HG03039 (cell line): Measurements from ENCODE around the gene AKAP6.

Experiments used
- ATAC-seq: cut with Tn5 transposase; IDR thresholded peaks from one replicate; pipeline ENCODE4 v1.9.1; 2021; ENCODE audit warnings: mild to moderate bottlenecking, moderate library complexity; ENCODE audit not compliant: unreplicated experiment

Gene AKAP6

DNA sequence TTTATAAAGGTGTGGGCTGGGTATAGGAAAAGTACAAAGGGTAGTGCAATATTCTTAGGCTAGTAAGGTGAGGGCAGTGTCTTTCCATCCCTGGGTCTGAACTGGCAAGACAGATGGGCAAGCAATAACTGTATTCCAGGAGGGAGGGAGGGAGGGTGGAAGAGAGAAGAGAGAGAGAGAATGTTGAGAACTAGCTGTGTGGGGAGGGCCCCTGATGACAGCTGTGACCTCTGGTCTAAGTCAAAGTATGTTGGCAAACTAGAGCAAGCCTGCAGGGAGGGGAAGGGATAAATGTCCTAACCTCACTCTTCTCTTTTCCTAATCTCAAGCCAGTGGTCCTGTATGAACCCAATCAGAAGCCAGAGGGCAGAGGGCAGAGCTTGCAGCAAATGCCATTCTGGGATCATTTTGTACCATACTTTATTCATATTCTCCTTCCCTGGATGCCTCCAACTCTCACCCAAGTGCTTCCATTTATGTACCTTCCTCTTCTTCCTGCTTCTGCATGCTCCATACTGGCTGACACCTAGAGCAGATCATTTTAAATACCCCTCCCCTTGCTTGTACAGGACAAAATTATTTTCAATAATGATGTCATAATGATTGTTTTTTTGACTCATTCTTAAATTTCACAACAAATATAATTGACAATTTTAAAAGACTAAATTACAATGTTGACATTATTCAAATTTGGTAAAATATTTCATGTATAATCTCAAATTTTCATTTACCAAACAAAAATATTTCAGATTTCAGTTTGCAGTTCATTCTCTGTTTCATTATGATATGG lies 75.9 kb downstream of the AKAP6 start:
- no peak for ATAC-seq

DNA sequence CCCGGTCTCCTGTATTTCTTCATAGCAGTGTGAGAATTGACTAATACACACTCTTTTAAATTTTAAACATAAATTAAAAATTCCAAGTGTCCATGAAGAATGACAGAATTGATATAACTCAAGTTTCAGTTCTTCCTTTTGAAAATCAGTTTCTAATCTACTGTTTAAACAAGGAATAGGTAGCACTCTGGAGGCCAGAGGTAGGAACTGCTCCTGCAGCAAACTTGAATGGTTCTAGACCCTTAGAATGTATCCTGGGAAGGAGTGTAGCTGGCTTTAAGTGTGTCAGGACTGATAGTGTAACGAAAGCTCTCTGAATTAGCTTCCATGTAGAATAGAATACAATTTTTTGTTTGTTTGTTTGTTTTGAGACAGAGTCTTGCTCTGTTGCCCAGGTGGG lies 76.8 kb downstream of the AKAP6 start:
- no peak for ATAC-seq

DNA sequence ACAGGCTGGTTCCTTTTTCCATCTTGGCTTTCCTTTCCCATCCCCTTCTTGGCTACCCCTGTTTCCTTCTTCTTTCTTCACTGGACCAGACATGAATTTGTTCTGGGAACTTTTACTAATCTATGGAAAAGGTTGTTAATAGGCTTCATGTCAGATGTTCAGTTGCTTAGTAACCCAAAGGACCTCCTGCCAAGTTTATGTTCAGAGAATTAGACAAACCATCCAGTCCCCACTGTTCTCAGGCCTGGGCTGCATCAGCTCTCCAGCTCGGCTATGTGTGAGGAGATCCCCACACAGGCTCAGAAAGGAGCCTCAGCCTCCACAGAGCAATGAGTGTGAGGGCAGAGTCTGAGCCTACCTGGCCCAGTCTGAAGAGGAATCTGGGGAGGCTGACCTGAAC lies 78.0 kb downstream of the AKAP6 start:
- no peak for ATAC-seq

DNA sequence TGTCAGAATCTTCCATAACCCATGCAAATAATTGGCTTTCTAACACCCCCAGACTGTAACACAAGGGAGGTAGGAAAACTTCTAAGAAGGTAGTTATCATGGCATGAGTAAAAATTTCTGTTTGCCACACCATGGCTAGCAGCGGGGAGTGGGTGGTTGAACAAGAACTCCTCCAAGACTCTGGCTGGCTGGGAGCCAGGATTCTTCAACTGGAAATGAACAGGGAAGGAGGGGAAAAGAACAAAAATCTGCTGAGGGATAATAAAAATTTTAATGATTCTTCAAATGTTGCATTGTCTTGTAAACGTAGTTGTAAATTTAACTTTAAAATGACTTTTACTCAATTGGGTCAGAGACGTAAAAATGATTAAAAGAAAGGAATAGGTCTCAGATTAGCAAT lies 78.9 kb downstream of the AKAP6 start:
- ATAC-seq: no peak

DNA sequence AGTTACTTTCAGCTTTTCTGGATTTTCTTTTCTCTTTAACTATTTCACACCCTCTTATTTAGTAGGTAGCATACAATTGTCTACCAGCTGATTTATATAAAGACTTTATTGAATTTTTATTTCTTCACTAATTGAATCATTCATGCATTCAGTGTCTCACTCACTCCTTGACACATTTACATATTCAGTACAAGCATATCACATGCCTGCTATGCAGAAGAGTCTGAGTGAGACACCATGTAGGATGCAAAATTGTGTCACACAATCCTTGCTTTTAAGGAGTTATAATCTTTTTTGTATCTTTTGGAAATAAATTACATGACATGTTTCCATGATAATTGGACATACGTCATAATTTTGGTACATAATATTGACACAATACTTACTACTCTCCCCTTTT lies 83.0 kb downstream of the AKAP6 start:
- ATAC-seq: no peak

DNA sequence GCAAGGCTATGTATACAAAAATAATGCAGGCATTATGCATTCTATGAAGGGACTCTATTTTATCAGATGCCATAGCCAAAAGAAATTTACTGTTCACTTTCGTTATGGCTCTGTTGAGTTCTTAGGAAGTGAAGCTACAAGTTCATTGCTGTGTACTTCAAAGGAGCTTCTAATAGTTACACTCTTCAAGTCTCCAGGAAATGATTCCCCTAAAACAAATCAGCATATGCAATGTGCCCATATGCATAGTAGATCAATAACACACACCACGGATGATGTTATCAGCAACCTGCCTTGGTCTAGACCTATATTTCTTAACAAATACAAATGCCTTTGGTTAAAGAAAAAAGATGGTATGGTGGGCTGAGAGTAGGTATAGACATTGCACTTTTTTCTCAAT lies 83.4 kb downstream of the AKAP6 start:
- no peak for ATAC-seq

DNA sequence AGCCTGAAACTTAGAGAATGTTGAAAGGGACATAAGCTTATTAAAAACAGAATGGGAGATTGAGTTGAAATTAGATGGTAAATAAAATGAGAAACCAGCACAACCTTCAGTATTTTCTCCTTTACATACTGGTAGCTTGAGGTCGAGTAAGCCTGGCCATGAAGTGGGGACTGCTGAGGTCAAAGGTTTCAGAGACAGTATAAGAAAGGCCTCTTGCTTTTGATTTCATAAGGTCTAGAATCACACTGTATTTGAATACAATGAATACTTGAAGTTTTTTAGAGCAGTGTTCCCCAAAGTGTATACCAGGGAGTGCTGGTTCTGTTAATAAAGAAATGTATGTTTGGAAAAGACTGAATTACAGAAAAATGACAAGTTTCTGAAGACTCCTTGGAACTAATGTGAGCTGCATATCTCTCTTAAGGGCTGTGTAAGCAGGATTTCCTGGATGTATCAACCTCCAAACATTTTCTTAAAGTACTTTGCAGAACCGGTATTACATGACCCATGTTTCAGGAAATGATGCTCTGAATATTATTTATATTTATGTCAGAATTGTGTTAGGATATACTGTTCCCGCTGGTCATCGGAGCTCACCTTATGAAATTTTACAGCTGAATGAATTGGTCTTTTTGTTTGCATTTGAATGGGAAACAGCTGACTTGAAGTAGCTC lies 85.0 kb downstream of the AKAP6 start:
- no peak for ATAC-seq

DNA sequence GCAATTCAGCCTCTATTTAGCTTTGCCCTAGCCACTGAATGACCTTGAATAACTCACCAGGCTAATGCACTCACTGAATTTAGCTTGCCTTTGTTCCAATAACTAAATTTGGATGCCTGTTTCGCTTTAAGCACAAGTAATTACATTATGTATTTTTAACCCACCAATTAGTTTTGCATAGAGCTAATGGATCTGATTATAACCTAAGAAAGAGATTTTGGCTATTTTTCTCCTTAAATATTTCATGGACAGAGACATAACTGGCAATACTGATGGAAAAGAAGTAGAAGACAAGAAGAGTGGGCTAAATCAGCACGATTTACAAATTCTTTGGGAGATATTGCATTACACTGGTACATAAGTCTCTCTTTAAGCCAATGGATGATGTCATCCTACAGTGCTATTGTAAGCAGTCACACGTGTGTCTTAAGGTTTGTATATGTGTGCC lies 85.7 kb downstream of the AKAP6 start:
- no peak for ATAC-seq

DNA sequence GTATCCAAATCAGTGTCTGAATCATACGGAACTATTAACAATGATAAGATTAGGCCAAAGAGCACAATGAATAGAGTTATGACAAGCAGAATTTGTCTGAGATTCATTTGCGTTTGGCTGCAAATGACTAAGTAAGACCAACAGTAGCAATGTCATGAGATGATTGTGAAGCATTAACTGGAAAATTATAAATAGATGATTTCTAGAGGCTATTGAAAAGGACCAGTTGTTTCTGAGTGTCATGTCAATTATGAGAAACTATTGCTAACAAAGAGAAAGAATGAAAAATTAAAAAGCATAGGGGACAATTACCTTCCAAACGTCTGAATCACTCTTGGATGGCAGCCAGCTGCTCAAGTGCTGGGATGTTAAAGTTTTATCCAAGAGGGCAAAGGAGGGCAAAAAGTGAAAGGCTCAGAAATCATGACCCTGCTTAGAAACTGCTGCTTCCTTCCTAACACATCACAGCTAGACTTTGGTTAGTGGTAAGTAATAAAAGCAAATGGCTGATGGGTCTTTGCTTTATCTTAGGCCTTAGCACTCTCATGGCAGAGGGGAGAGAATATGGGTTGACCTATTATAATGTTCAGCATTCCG lies 89.0 kb downstream of the AKAP6 start:
- ATAC-seq: no peak

DNA sequence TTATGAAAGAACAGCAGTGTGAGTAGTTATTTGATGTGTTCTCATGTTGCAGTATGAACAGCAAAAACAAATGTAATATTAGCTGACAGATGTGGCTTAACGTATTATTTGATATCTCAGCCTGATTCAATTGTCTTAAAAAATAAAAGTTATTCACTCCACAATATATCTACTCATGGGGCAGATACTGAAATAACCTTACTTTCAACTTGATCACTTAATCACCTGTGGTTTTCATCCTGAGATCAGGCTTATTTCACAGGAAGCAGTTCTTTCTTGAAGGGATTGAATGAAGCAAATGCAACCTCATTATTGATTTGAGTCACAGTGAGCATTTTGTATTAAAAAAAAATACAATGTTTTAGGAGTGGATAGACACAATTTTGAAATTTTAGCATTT lies 90.3 kb downstream of the AKAP6 start:
- ATAC-seq: no peak

DNA sequence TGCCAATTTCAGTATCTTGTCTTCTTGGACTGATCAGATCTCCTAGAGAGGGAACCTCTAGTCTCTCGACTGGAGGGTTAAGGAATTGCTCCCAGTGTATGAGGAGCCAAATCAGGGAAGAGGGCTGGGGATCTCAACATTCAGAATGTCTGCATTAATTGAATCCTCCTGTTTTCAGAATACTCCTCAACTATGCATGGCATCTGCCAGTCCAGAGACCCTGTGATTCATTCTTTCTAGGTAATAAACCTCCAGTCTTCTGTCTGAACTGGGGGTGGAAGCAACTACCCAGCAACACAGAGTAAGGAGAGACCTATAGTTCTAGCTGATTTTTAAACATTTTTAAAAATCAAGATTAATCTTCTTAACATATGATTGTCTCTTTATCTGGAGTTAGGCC lies 92.7 kb downstream of the AKAP6 start:
- no peak for ATAC-seq

DNA sequence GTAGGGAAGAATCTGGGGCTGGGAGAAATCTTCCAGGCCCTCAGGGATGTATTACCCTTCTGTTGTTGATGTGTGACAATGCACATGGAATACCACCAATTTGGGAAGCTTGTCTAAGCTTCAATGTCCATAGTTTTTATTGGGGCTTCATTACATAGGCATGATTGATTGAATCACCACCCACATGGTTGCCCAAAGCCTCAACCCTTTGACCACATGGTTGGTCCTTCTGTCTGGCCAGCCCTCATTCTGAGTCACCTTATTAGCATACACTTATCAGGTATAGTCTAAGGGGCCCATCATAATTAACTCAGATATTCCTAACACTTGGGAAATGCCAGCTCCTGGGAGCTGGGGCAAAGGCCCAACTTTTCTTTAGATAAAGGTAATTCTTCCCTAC lies 93.3 kb downstream of the AKAP6 start:
- ATAC-seq: no peak

DNA sequence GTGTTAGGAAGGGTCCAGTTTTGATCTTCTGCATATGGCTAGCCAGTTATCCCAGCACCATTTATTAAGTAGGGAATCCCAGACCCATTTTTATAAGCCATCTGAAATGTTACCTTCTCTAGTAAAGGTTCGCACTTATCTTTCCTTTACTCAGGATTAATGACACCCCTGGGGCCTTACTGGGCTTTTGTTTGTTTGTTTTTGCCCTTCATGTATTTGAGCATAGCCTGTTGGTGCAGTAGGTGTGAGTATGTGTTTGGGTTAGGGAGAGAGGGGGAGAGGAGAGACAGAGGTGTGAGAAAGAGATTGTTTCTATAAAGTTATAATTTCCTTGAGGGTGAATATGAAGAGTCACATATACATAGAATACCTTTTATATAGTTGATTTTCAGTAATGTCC lies 96.9 kb downstream of the AKAP6 start:
- ATAC-seq: no peak

DNA sequence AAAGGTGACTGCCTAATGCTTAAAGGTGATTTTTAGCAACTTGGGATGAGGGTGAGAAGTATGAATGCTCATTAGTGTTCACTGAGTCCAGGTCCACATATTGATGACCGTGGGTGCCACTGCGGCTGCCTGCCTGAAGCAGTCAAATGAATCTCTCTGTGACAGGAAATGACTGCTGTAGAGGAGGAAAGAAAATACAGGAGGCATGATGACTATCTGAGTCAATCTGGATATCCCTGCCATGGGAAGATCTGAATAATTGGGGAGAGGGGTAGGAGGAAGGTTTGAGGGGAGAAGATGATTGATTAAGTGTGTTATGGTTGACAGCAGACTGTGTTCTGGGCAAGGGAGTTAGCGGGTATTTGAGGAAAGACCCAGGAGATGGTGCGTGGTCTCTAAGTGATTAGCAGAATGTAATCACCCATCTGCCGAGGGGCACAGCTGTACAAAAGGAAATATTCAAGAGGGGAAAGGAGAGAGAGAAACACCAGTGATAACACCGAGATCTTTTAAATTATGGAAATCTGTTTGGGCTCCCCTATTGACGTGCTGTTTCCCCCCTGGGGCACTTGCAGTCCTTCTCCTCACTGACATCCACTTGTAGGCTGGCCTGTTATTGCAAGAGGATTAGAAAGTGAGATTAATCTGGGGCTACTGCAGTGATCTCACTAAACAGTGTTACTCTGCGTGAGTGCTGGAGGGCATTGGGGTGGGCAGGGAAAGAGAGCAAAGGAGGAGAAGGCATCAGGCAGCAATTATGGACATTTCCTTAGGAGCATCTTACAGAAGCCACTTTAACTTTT lies 97.7 kb downstream of the AKAP6 start:
- ATAC-seq: no peak

DNA sequence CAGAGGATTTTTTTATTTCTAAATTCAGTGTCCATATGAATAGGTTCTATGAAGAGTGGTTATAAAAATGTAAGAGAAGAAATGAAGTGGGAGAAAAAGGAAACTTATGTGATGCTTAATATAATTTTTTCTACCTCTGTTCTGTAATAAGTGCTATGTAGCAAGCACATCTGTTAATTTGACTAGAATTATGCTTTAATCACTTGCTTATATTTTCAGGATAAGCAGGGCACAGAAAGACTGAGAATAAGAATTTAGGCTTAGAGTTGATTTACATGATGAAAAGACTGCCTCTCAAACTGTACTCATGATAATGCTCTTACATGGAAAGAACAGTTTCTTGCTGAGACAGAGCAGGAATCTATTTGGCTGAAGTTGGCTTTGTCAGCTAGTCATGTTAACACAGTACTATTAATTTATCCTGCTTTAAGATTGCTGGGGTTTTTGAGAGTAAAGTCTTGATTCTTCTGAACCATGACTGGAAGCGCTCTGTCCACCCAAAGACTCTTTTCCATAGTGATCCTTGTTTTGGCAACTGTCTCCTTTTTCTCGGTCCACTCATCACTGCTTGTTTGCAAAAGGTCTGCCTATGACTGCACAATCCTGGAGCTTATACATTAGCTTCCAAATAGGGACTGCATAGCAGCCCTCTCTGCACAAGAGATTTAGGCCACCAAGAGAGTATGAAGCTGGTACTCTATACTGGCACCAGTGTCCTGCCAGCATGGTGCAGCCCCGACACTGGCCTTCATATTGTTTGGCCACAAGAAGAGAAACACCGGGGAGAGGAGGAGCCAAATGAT lies 98.8 kb downstream of the AKAP6 start:
- no peak for ATAC-seq

DNA sequence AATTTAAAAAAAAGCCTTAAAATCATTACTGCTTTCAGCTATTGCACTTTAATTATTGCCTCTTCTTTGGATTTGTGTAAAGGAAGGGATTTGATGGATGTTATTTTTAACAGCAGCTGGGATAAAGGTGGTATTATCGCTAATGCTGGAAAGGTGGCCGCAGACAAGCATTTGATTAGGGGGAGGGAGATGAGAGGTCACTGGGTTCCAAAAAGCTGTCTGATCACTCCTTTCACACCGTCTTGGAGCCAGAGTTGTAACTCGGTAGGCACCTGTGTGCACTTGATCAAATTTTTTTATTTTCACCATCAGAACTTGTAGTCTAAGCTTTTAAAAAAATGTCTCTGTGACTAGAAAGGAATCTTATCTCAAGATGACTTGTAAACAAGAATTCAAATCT lies 99.8 kb downstream of the AKAP6 start:
- no peak for ATAC-seq

DNA sequence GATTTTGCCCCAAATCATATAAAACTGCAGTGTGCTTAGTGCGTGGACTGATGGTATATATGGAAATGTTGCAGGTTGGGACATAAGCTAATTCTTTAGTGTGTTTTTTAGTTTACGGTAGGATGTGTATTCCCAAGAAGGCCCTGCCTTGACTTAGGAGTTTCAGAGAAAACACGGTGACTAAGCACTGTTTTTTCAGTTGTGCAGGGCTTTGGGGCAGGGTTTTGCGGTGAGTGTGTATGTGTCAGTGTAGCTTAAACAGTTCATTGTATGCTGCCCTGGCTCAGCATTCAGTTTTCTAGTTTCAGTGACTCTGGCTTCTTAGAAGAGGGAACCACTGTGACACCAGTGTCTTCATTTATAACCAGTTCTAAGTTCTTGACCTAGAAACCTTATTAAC lies 101.2 kb downstream of the AKAP6 start:
- ATAC-seq: no peak

DNA sequence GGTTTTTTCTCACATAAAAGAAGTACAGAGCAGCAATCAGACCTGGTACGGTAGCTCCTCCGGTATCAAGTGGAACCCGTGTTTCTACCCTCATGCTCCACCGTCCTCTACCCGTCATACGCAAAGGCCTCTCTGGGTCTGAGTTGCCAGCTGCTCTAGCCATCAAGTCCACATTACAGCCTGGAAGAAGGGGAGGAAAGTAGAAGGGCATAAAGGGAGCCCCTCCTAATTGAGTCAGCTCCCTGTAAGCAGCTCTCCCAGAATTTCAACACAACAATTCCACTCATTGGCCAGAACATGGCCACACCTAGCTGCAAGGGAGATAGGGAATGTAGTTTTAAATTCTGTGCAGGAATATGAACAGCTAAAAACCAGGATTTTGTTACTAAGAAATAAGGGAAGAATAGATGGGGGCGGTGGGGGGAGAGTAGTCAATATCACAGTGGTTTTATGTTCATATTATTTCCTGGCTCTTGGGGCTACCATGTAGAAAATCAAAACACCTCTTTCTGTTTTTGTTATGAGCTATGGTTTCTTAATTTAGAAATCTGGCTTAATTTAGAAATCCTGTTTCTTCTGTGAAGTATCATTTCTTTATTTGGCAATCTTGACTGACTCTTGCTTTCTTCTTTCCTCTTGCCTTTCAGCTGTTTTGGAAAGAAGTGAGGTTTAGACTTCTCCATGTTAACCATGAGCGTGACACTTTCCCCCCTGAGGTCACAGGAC lies 103.9 kb downstream of the AKAP6 start:
- ATAC-seq: no peak

DNA sequence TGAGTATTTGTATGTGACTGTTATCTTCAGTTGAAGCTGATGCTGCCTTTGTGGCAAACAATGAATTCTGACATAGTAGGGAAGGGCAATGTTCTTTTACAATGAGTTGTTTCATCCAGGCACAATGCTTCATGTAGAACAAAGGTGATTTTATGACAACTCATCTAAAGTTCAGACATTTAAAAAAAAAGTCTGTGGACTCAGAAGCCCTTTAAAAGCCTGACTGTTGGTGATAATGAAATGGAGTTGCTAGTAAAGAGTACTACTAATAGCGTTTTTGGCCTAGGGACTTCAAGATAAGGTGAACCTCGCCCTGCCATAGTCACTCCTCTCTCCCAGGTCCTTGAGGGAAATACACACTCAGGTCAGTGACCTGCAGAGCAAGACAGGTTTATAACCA lies 105.1 kb downstream of the AKAP6 start:
- ATAC-seq: no peak

DNA sequence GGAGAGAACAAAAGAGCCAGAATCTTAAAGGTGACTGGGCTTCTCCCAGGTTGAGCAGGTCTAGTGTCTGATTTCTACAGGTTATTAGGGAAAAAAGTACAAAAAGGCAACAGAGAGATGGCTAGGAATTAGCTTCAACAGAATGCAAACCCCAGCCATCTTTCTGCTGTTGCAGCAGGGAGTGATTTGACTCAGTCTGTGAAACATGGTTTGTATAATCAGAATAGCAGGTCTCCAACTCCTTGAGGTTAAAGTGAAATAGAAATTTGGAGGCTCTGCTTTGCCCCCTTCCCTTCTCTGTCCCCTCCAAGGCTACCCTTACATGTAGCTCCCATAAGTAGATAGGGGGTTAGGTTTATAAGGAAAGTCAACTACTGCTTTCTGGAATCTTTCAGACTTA lies 105.8 kb downstream of the AKAP6 start:
- no peak for ATAC-seq
